GM19455 (cell line): ENCODE results near the gene CEACAM7.
"Not testable (repeated sequence)": the region's sequence is repeated elsewhere in the genome, so short reads cannot be mapped to it uniquely, and the experiment has no call there.

Source experiments
- ATAC-seq: cut with Tn5 transposase; IDR thresholded peaks from one replicate; pipeline ENCODE4 v1.9.1; 2021; ENCODE audit not compliant: unreplicated experiment

Gene CEACAM7

GRCh38 chr19:41688098-41688497, at the start of gene CEACAM7:
CEACAM7 (minus strand) TSS chr19:41688270; CDS start chr19:41688165, 105 bp downstream.
- no peak for ATAC-seq

GRCh38 chr19:41735071-41735600, 47.1 kb upstream of the CEACAM7 start:
- no peak for ATAC-seq

DNA sequence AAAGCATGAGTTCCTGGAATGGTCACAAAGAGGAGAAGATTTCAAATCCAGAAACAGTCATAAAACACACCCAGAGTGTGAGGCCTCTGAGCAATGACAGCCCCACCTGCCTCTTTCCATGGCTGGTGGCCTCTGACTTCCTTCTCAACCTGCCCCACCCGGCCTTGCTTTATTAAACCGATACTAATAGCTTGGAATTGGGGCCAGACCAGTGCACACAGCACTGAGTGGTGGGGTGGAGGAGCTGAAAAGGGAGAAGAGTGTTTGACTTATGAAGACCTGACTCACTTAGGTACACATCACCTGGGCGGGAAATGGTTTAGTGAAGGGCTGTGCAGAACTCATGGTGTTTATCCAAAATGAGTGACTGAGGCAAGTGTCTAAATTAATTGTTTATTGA, 46.5 kb upstream of the CEACAM7 start:
- no peak for ATAC-seq

DNA sequence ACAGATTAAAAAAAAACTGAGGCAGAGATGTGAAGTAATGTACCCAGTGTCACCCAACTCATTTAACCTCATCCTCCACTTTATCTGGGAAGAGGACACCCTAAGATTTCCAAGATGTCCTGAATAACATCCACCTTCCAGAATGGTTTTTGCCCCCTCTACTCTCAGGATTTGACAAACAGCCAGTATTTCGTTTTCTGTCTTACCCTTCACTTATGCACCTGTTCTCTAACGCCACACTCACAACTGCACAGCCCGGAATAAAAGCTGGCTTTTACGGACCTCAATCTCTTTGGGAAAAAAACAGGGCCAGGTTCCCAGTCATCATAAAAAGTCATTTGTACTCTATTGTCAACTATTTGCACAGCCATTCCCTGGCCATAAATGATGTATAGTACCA, 46.1 kb upstream of the CEACAM7 start:
- ATAC-seq, result no peak

DNA sequence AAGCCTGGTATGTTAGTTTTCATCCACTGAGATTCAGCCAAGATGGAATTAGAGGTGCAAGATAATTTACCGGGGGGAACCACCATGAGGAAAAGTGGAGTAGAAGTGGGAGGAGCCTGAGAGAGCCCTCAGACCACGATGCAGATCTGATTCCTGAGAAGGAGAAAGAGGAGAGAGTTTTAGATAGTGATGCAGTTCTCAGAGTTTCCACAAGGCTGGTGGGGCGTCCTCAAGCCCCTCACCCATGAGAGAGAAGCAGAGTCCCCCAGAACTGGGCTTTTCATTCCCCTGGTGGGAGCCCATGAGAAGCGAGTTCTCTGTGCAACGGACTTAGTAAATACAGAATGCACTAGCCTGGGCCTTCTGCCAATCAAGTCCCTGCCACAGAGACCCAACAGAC, 38.4 kb upstream of the CEACAM7 start:
- no peak for ATAC-seq

GRCh38 chr19:41720103-41720502, 32.0 kb upstream of the CEACAM7 start:
- no peak for ATAC-seq

DNA sequence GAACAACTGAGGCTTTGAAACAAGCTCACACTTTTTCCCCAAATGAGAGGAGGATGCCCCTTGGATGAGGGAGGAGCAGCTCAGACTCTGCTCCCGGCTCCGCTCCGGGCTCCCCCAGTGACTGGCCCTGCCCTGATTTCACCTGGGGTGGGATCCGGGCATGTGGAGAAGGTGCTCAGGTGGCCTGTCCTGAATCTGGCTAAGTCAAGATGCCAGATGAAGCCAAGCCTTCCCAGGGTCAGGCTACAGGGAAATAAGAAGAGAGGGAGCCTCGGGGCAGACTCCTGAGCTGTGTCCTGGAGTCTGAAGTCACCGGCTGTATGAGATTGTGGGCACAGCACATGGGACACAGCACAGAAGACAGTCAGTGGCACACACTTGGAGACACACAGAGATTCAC, 30.7 kb upstream of the CEACAM7 start:
- ATAC-seq, result no peak

DNA sequence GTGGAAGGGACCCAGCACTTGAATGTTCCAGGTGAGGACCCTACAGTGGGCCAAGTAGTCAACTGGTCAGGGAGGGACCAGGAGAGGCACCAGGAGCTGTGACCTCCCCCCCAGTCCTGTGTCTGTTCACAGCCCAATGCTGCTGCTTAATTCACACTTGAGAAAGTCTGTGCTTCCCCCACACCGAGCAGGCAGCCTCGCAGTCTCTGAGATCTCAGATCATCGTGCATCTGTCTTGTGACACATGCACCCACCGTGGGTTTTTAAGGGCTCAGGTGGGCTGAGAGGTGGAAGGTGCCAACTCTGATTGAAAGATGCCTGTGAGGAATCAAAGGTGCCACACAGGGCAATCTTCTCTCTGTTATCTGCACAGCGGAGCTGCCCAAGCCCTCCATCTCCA, 26.5 kb upstream of the CEACAM7 start:
- ATAC-seq, result no peak

- no peak for ATAC-seq
Observed at GRCh38 chr19:41711376-41712261, 23.5 kb upstream of the CEACAM7 start.

DNA sequence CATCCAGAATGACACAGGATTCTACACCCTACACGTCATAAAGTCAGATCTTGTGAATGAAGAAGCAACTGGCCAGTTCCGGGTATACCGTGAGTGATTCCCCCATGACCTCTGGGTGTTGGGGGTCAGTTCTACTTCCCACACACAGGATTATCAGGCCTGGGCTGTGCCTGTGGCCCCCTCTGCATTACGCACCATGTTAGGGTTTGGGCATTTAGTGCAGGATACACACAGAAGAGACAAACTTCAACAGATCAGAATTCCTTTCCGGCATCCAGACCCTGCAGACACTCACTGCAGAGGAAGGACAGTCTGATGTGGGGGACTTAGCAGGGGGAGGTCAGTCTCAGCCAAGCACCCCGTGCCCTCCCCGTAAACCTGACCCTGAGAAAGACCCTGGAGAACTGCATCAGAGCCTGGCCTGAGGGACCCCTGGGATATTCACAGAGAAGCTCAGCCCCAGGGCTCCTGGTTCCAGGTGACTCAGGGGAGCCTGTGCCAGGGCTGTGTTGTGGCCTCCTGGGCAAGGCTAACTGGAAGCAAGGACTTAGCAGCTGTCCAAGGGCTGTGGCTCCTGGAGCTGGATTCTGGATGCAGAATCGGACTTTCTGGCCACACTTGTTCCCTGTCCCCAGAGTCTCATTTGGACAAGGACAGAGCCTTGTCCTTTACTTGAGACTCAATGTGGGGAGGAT, 22.0 kb upstream of the CEACAM7 start:
- no peak for ATAC-seq

GRCh38 chr19:41709516-41709915, 21.4 kb upstream of the CEACAM7 start:
- ATAC-seq, result not testable (repeated sequence)

GRCh38 chr19:41708481-41708880, 20.4 kb upstream of the CEACAM7 start, which contains the start of gene CEACAM5:
CEACAM5 (plus strand) TSS chr19:41708626; CDS start chr19:41708732, 106 bp downstream.
- ATAC-seq, result no peak

DNA sequence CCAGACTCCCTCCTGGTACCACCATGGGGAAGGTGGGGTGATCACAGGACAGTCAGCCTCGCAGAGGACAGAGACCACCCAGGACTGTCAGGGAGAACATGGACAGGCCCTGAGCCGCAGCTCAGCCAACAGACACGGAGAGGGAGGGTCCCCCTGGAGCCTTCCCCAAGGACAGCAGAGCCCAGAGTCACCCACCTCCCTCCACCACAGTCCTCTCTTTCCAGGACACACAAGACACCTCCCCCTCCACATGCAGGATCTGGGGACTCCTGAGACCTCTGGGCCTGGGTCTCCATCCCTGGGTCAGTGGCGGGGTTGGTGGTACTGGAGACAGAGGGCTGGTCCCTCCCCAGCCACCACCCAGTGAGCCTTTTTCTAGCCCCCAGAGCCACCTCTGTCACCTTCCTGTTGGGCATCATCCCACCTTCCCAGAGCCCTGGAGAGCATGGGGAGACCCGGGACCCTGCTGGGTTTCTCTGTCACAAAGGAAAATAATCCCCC, 19.9 kb upstream of the CEACAM7 start:
- ATAC-seq, result no peak

- no peak for ATAC-seq
Observed at GRCh38 chr19:41707502-41707812, 19.4 kb upstream of the CEACAM7 start.

DNA sequence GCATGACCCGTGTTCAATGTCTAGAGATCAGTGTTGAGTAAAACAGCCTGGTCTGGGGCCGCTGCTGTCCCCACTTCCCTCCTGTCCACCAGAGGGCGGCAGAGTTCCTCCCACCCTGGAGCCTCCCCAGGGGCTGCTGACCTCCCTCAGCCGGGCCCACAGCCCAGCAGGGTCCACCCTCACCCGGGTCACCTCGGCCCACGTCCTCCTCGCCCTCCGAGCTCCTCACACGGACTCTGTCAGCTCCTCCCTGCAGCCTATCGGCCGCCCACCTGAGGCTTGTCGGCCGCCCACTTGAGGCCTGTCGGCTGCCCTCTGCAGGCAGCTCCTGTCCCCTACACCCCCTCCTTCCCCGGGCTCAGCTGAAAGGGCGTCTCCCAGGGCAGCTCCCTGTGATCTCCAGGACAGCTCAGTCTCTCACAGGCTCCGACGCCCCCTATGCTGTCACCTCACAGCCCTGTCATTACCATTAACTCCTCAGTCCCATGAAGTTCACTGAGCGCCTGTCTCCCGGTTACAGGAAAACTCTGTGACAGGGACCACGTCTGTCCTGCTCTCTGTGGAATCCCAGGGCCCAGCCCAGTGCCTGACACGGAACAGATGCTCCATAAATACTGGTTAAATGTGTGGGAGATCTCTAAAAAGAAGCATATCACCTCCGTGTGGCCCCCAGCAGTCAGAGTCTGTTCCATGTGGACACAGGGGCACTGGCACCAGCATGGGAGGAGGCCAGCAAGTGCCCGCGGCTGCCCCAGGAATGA, 18.9 kb upstream of the CEACAM7 start:
- no peak for ATAC-seq

- ATAC-seq, result no peak
Observed at GRCh38 chr19:41705393-41706174, 17.5 kb upstream of the CEACAM7 start.

GRCh38 chr19:41703602-41704293, 15.7 kb upstream of the CEACAM7 start:
- ATAC-seq, result no peak

- ATAC-seq, result no peak
Observed at GRCh38 chr19:41702171-41702651, 14.1 kb upstream of the CEACAM7 start.

DNA sequence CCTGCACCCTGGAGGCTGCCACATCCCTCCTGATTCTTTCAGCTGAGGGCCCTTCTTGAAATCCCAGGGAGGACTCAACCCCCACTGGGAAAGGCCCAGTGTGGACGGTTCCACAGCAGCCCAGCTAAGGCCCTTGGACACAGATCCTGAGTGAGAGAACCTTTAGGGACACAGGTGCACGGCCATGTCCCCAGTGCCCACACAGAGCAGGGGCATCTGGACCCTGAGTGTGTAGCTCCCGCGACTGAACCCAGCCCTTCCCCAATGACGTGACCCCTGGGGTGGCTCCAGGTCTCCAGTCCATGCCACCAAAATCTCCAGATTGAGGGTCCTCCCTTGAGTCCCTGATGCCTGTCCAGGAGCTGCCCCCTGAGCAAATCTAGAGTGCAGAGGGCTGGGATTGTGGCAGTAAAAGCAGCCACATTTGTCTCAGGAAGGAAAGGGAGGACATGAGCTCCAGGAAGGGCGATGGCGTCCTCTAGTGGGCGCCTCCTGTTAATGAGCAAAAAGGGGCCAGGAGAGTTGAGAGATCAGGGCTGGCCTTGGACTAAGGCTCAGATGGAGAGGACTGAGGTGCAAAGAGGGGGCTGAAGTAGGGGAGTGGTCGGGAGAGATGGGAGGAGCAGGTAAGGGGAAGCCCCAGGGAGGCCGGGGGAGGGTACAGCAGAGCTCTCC, 13.5 kb upstream of the CEACAM7 start:
- ATAC-seq, result no peak
